ENCODE results near the gene KRTAP10-7.

DNA sequence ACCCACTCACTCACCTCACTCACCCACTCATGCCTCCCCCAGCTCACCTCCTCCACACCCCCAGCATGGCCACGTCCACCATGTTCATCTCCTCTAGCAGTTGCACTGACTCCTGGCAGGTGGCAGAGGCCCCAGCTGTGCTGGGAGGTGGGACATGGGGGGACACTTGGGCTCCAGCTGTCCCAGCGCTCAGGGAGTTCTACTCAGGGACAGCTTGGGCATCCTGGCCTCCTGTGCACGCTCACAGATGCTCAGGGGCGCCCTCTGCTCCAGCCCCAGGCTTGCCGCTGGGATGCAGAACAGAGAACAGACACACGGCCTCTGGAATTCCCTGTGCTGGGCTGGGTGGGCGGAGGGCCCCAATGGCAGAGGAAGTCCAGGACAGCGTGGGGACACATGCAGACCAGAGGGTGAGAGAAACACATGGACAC is 16.7 kb downstream of the KRTAP10-7 start:
- TF ChIP-seq, protein P1, sequence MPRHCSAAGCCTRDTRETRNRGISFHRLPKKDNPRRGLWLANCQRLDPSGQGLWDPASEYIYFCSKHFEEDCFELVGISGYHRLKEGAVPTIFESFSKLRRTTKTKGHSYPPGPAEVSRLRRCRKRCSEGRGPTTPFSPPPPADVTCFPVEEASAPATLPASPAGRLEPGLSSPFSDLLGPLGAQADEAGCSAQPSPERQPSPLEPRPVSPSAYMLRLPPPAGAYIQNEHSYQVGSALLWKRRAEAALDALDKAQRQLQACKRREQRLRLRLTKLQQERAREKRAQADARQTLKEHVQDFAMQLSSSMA (CRISPR knock-in tag; IDR thresholded peaks at IDR 0.05): no peak
- TF ChIP-seq ZHX1 (CRISPR knock-in tag; IDR thresholded peaks at IDR 0.05; ENCODE audit: low read depth) (no peak), ZBTB26 (CRISPR knock-in tag; IDR thresholded peaks at IDR 0.05; ENCODE audit: borderline replicate concordance) (no peak)

Data from HepG2 (cell line).